Cardiac muscle cell (in vitro differentiated cells and primary cell): Measurements from ENCODE around the gene KLHL21. TPM values are rescaled to one million over a fixed set of nuclear protein-coding genes. Genes with fewer than 3 reads are reported as not detected.
"Not testable (repeated sequence)": the region's sequence is repeated elsewhere in the genome, so short reads cannot be mapped to it uniquely, and the experiment has no call there.

Experiments
- DNase-seq, 2 donors: peaks; one replicate each; pipeline versions ENCODE4 v3.0.0 to v3.0.0-alpha.2; 2010 to 2017; ENCODE audit warnings: low read depth in 1 of 2, low spot score in 1 of 2
- H3K27ac ChIP-seq: fragments of 200-600 bp; sonication (generic); 2 replicates; pipeline ENCODE4 v1.5.1; 2016
- H3K27me3 ChIP-seq: fragments of 200-600 bp; sonication (generic); 2 replicates; pipeline ENCODE4 v1.6.0; 2016; ENCODE audit warnings: control low read depth
- H3K36me3 ChIP-seq: fragments of 200-600 bp; sonication (generic); 2 replicates; pipeline ENCODE4 v1.5.1; 2016; ENCODE audit warnings: control low read depth
- H3K4me1 ChIP-seq: fragments of 200-600 bp; sonication (generic); 2 replicates; pipeline ENCODE4 v1.8.1; 2017; ENCODE audit warnings: low read depth, mild to moderate bottlenecking, mixed run types
- H3K4me3 ChIP-seq: fragments of 200-600 bp; sonication (generic); 2 replicates; pipeline ENCODE4 v1.5.1; 2016; ENCODE audit warnings: mild to moderate bottlenecking
- H3K9me3 ChIP-seq: fragments of 200-600 bp; sonication (generic); 2 replicates; pipeline ENCODE4 v1.5.1; 2017; ENCODE audit warnings: low read depth, mild to moderate bottlenecking, control low read depth
- polyA plus RNA-seq: library from polyadenylated mRNA; unstranded; fragments of >200 nt; fragmentation: Nextera tagmentation; extraction: Ambion mirVana; gene quantifications from 2 replicates; pipeline ENCODE4 v1.2.1, GENCODE V29; 2016
- total RNA-seq: library from RNA; depleted of rRNA; stranded (reverse); fragments of >200 nt; gene quantifications from 2 replicates; pipeline ENCODE4 v1.2.3, GENCODE V29; 2016
- TF ChIP-seq, protein P1 (sequence below): IDR thresholded peaks from 2 replicates; pipeline ENCODE4 v1.5.1; 2012; ENCODE audit warnings: low read depth, mild to moderate bottlenecking, low read length

Gene KLHL21
- total and polyA plus RNA-seq, 2 experiments from 2014 or later = 40.6 to 90.5 TPM

GRCh38 chr1:6570100-6570499 lies 32.6 kb downstream of the KLHL21 start:
- TF ChIP-seq, protein P1, sequence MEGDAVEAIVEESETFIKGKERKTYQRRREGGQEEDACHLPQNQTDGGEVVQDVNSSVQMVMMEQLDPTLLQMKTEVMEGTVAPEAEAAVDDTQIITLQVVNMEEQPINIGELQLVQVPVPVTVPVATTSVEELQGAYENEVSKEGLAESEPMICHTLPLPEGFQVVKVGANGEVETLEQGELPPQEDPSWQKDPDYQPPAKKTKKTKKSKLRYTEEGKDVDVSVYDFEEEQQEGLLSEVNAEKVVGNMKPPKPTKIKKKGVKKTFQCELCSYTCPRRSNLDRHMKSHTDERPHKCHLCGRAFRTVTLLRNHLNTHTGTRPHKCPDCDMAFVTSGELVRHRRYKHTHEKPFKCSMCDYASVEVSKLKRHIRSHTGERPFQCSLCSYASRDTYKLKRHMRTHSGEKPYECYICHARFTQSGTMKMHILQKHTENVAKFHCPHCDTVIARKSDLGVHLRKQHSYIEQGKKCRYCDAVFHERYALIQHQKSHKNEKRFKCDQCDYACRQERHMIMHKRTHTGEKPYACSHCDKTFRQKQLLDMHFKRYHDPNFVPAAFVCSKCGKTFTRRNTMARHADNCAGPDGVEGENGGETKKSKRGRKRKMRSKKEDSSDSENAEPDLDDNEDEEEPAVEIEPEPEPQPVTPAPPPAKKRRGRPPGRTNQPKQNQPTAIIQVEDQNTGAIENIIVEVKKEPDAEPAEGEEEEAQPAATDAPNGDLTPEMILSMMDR = no peak
- no peaks in the 10 kb centered on the region for H3K9me3 ChIP-seq

GRCh38 chr1:6569033-6569432 lies 33.6 kb downstream of the KLHL21 start:
- Histone ChIP-seq H3K27ac (no peak overlapping the region), H3K9me3 (no peaks in the 10 kb centered on the region), H3K36me3 (no peaks in the 10 kb centered on the region), H3K4me1 (no peaks in the 10 kb centered on the region), H3K4me3 (no peak overlapping the region), H3K27me3 (peaks cover 15% of the 10 kb centered on the region)
- DNase-seq = no peak
- TF ChIP-seq, protein P1 = no peak

More at GRCh38 chr1:6570100-6570499, 32.6 kb downstream of the KLHL21 start:
- Histone ChIP-seq H3K36me3 (no peaks in the 10 kb centered on the region), H3K4me3 (no peak overlapping the region), H3K27me3 (peaks cover 6% of the 10 kb centered on the region), H3K4me1 (no peaks in the 10 kb centered on the region), H3K27ac (no peak overlapping the region)
- no peak for DNase-seq

GRCh38 chr1:6560267-6560666 lies 42.4 kb downstream of the KLHL21 start:
- H3K4me3 ChIP-seq = no peak overlapping the region
- H3K4me1 ChIP-seq = no peaks in the 10 kb centered on the region
- no peak for DNase-seq

DNA sequence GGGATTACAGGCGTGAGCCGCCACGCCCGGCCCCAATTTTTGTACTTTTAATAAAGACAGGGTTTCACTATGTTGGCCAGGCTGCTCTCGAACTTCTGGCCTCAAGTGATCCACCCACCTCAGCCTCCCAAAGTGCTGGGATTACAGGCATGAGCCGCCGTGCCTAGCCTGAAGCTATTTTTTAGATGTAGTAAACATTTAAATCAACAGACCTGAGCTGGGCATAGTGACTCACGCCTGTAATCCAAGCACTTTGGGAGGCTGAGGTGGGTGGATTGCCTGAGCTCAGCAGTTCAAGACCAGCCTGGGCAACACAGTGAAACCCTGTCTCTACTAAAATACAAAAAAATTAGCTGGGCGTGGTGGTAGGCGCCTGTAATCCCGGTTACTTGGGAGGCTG lies 43.5 kb downstream of the KLHL21 start:
- not testable (repeated sequence) for H3K9me3 ChIP-seq, H3K36me3 ChIP-seq, DNase-seq, H3K27ac ChIP-seq, H3K27me3 ChIP-seq, H3K4me3 ChIP-seq, H3K4me1 ChIP-seq

More at GRCh38 chr1:6560267-6560666, 42.4 kb downstream of the KLHL21 start:
- Histone ChIP-seq H3K9me3 (no peaks in the 10 kb centered on the region), H3K36me3 (no peaks in the 10 kb centered on the region), H3K27ac (no peak overlapping the region), H3K27me3 (peaks cover 12% of the 10 kb centered on the region)
- TF ChIP-seq, protein P1 = no peak

DNA sequence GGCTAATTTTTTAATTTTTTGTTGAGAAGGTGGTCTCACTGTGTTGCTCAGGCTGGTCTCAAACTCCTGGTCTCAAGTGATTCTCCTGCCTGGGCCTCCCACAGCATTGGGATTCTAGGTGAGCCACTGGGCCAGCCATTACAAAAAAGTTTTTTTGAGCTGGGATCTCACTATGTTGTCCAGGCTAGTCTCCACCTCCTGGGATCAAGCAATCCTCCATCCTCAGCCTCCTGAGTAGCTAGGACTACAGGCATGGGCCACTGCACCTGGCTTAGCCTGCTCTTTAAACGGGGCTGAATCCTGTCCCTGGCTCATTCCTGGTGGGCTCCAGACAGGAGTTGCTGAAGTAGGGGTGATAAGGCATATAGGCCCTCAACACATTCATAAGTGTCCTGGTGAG lies 45.1 kb downstream of the KLHL21 start:
- Histone ChIP-seq H3K4me1 (peaks cover 6% of the 10 kb centered on the region), H3K4me3 (no peak overlapping the region), H3K9me3 (no peaks in the 10 kb centered on the region), H3K27ac (no peak overlapping the region), H3K27me3 (no peaks in the 10 kb centered on the region), H3K36me3 (no peaks in the 10 kb centered on the region)
- TF ChIP-seq, protein P1 = no peak
- no peak for DNase-seq

- no peaks in the 10 kb centered on the region for H3K27me3 ChIP-seq
- DNase-seq = no peak
- TF ChIP-seq, protein P1 = no peak
- H3K4me1 ChIP-seq = peaks cover 6% of the 10 kb centered on the region
- peaks cover 6% of the 10 kb centered on the region for H3K36me3 ChIP-seq
- no peaks in the 10 kb centered on the region for H3K9me3 ChIP-seq
- H3K27ac ChIP-seq = peak within 1 kb of the TSS; percentile 79
- H3K4me3 ChIP-seq = peak within 1 kb of the TSS; percentile 97
Observed at GRCh38 chr1:6554907-6555778, 47.5 kb downstream of the KLHL21 start, which contains the start of gene TAS1R1. TAS1R1 (plus strand) TSS chr1:6555307; CDS start chr1:6555374, 67 bp downstream.
